SK-N-SH treated with all-trans-retinoic acid at 6 μM for 48 hours (cell line): ENCODE measurements around the gene KIF13A.

ENCODE experiments used
- ATAC-seq: fragments of 200-7000 bp; cut with Tn5 transposase; 3 replicates; pipeline ENCODE4 v1.9.1; 2020; ENCODE audit warnings: mild to moderate bottlenecking, moderate library complexity
- ARNTL ChIP-seq: fragments of 450-650 bp; formaldehyde crosslinking; IDR thresholded peaks from 2 replicates; pipeline ENCODE4 v1.5.0; 2020; ENCODE audit warnings: low read depth, mild to moderate bottlenecking, moderate library complexity, borderline replicate concordance
- BACH2 ChIP-seq: fragments of 250-450 bp; sonication (Bioruptor Pico); IDR thresholded peaks from 2 replicates; pipeline ENCODE4 v1.9.0; 2021; ENCODE audit warnings: mild to moderate bottlenecking, borderline replicate concordance
- CSDC2 ChIP-seq: fragments of 250-450 bp; sonication (Bioruptor Pico); IDR thresholded peaks from 2 replicates; pipeline ENCODE4 v1.5.0; 2020; ENCODE audit warnings: mild to moderate bottlenecking, moderate library complexity
- CSRNP3 ChIP-seq: fragments of 250-450 bp; sonication (Bioruptor Pico); IDR thresholded peaks from 2 replicates; pipeline ENCODE4 v1.5.1; 2021; ENCODE audit warnings: mild to moderate bottlenecking, moderate library complexity
- ESRRG ChIP-seq: fragments of 250-450 bp; sonication (Bioruptor Pico); IDR thresholded peaks from 2 replicates; pipeline ENCODE4 v1.6.1; 2021; ENCODE audit warnings: mild to moderate bottlenecking
- GLIS3 ChIP-seq: fragments of 250-450 bp; sonication (Bioruptor Pico); IDR thresholded peaks from 2 replicates; pipeline ENCODE4 v1.5.0; 2020; ENCODE audit warnings: mild to moderate bottlenecking, moderate library complexity
- OSR1 ChIP-seq: fragments of 250-450 bp; sonication (Bioruptor Pico); IDR thresholded peaks from 2 replicates; pipeline ENCODE4 v1.8.0; 2022; ENCODE audit warnings: moderate library complexity, mild to moderate bottlenecking, inconsistent platforms
- PATZ1 ChIP-seq: fragments of 250-450 bp; sonication (Bioruptor Pico); IDR thresholded peaks from 2 replicates; pipeline ENCODE4 v1.8.0; 2020; ENCODE audit warnings: mild to moderate bottlenecking, moderate library complexity, borderline replicate concordance
- PPARA ChIP-seq: fragments of 250-450 bp; sonication (Bioruptor Pico); IDR thresholded peaks from 2 replicates; pipeline ENCODE4 v1.5.0; 2020; ENCODE audit warnings: mild to moderate bottlenecking, borderline replicate concordance
- RARB ChIP-seq: fragments of 250-450 bp; sonication (Bioruptor Pico); IDR thresholded peaks from 2 replicates; pipeline ENCODE4 v1.8.0; 2021; ENCODE audit warnings: mild to moderate bottlenecking, moderate library complexity
- SNAI2 ChIP-seq: fragments of 250-450 bp; sonication (Bioruptor Pico); IDR thresholded peaks from 2 replicates; pipeline ENCODE4 v1.5.0; 2020; ENCODE audit warnings: mild to moderate bottlenecking, moderate library complexity
- TCF4 ChIP-seq: fragments of 250-450 bp; sonication (Bioruptor Pico); IDR thresholded peaks from 2 replicates; pipeline ENCODE4 v1.8.0; 2021; ENCODE audit warnings: mild to moderate bottlenecking, moderate library complexity, borderline replicate concordance
- TOX ChIP-seq: fragments of 250-450 bp; sonication (Bioruptor Pico); IDR thresholded peaks from 2 replicates; pipeline ENCODE4 v1.8.0; 2021; ENCODE audit warnings: mild to moderate bottlenecking, moderate library complexity, borderline replicate concordance
- ZC3H10 ChIP-seq: fragments of 250-450 bp; sonication (Bioruptor Pico); IDR thresholded peaks from 2 replicates; pipeline ENCODE4 v1.5.1; 2021; ENCODE audit warnings: mild to moderate bottlenecking, moderate library complexity
- ZFP3 ChIP-seq: fragments of 250-450 bp; sonication (Bioruptor Pico); IDR thresholded peaks from 2 replicates; pipeline ENCODE4 v1.5.0; 2020; ENCODE audit warnings: mild to moderate bottlenecking, moderate library complexity
- ZFP30 ChIP-seq: fragments of 450-650 bp; formaldehyde crosslinking; IDR thresholded peaks from 2 replicates; pipeline ENCODE4 v1.5.0; 2022; ENCODE audit warnings: mild to moderate bottlenecking, moderate library complexity
- ZNF565 ChIP-seq: fragments of 450-650 bp; formaldehyde crosslinking; conservative IDR thresholded peaks from 2 replicates; pipeline ENCODE4 v1.5.0; 2020; ENCODE audit warnings: low read depth, mild to moderate bottlenecking, moderate library complexity
- ZNF8 ChIP-seq: fragments of 450-650 bp; formaldehyde crosslinking; IDR thresholded peaks from 2 replicates; pipeline ENCODE4 v1.5.0; 2020; ENCODE audit warnings: mild to moderate bottlenecking, moderate library complexity
- TF ChIP-seq, protein P1 (sequence below): fragments of 250-450 bp; sonication (Bioruptor Pico); IDR thresholded peaks from 2 replicates; pipeline ENCODE4 v1.8.0; 2021; ENCODE audit warnings: low read depth, mild to moderate bottlenecking, moderate library complexity, borderline replicate concordance
- TF ChIP-seq, protein P2 (sequence below): fragments of 250-450 bp; sonication (Bioruptor Pico); IDR thresholded peaks from 2 replicates; pipeline ENCODE4 v1.5.0; 2020; ENCODE audit warnings: mild to moderate bottlenecking, moderate library complexity

Gene KIF13A

DNA sequence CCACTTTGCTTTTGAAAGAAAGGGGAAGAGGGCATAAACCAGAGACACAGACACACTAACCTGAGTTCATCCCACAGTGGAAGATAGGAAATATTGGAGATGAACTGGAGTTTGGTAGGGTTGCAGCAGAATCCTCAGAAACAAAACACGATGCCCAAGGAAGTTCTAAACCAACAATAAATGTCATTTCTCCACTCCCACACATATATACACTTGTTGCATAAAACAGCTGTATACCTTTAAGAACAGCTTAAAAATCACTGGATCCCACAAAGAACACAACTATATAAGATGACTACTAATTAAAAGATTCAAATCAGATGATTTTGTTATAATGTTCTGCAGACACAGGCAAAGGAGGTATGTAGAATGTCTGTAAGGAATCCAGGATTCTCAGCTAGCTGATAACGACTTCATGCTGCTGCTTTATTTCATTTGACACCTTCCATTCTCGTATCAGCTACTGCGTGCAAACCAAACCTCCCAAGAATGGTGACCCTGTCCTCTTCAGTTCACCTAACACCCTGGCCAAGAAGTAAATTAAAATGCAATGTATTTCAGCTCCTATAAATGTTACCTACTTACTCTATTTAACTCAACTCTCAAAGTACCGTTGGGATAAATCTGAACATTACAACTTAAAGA is 14.3 kb downstream of the KIF13A start:
- ATAC-seq, result no peak
- TF ChIP-seq ZFP3 (CRISPR knock-in tag), result no peak
- TF ChIP-seq RARB (CRISPR knock-in tag), result no peak
- TF ChIP-seq BACH2 (CRISPR knock-in tag), result no peak
- TF ChIP-seq TOX (CRISPR knock-in tag), result no peak
- no peak for TF ChIP-seq PPARA (CRISPR knock-in tag)
- no peak for TF ChIP-seq ZFP30
- no peak for TF ChIP-seq TCF4
- TF ChIP-seq SNAI2 (CRISPR knock-in tag), result no peak
- TF ChIP-seq OSR1 (CRISPR knock-in tag), result no peak
- TF ChIP-seq ZC3H10 (CRISPR knock-in tag), result no peak
- TF ChIP-seq CSRNP3 (CRISPR knock-in tag), result no peak
- TF ChIP-seq ESRRG (CRISPR knock-in tag), result no peak
- TF ChIP-seq, all 23 proteins: peak for 0

DNA sequence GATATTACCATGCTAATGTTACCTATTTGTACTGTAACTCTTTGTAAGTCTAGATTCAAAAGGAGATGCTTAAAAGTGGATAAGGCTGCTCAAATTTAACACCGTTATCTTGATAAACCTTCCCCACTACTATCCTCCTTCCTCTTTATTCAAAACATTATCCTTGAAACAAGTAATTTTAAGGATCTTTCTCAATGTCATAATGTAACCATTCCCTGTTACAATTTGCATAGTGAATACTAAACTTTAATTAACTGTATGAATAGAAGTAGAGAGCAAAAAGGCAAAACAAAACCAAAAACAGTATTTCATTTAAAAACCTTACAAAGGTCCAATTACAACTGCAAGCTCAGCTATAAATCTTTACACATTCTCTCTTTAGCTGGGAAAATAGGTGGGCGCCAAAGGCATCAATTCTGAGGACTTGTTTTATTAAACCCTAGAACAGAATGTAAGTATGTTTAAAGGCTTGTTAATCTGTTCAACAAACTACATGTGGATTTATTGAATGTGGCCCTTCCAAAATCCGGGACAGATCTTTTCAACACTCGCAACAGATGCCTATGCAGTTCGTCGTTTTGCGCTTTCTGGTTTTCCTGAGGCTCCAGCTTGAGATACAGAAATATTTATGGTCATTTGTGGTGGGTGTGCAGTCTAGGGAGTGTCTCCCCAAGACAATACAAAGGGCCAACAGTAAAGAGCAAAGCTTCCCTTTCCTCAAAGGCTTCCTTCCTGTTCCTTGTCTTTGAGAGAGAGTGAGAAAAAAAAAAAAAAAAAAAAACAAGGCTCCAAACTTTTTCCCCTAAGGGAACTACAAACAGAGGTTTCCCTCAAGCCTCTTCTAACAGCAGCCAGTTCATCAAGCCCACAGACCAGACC is 15.1 kb downstream of the KIF13A start:
- ATAC-seq, result no peak
- TF ChIP-seq ESRRG (CRISPR knock-in tag) (no peak), CSRNP3 (CRISPR knock-in tag) (no peak), OSR1 (CRISPR knock-in tag) (no peak), GLIS3 (CRISPR knock-in tag) (no peak), ZFP3 (CRISPR knock-in tag) (no peak), ZNF8 (CRISPR knock-in tag) (no peak), TCF4 (no peak), ARNTL (CRISPR knock-in tag) (no peak), PATZ1 (no peak), ZC3H10 (CRISPR knock-in tag) (no peak), BACH2 (CRISPR knock-in tag) (no peak), CSDC2 (CRISPR knock-in tag) (no peak), SNAI2 (CRISPR knock-in tag) (no peak), ZNF565 (no peak), PPARA (CRISPR knock-in tag) (no peak)
- TF ChIP-seq, protein P1, sequence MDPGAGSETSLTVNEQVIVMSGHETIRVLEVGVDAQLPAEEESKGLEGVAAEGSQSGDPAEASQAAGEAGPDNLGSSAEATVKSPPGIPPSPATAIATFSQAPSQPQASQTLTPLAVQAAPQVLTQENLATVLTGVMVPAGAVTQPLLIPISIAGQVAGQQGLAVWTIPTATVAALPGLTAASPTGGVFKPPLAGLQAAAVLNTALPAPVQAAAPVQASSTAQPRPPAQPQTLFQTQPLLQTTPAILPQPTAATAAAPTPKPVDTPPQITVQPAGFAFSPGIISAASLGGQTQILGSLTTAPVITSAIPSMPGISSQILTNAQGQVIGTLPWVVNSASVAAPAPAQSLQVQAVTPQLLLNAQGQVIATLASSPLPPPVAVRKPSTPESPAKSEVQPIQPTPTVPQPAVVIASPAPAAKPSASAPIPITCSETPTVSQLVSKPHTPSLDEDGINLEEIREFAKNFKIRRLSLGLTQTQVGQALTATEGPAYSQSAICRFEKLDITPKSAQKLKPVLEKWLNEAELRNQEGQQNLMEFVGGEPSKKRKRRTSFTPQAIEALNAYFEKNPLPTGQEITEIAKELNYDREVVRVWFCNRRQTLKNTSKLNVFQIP (CRISPR knock-in tag), result no peak
- TF ChIP-seq, protein P2, sequence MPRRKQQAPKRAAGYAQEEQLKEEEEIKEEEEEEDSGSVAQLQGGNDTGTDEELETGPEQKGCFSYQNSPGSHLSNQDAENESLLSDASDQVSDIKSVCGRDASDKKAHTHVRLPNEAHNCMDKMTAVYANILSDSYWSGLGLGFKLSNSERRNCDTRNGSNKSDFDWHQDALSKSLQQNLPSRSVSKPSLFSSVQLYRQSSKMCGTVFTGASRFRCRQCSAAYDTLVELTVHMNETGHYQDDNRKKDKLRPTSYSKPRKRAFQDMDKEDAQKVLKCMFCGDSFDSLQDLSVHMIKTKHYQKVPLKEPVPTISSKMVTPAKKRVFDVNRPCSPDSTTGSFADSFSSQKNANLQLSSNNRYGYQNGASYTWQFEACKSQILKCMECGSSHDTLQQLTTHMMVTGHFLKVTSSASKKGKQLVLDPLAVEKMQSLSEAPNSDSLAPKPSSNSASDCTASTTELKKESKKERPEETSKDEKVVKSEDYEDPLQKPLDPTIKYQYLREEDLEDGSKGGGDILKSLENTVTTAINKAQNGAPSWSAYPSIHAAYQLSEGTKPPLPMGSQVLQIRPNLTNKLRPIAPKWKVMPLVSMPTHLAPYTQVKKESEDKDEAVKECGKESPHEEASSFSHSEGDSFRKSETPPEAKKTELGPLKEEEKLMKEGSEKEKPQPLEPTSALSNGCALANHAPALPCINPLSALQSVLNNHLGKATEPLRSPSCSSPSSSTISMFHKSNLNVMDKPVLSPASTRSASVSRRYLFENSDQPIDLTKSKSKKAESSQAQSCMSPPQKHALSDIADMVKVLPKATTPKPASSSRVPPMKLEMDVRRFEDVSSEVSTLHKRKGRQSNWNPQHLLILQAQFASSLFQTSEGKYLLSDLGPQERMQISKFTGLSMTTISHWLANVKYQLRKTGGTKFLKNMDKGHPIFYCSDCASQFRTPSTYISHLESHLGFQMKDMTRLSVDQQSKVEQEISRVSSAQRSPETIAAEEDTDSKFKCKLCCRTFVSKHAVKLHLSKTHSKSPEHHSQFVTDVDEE, result no peak
